ENCODE results near the gene GALNTL6. TPM values are rescaled to one million over a fixed set of nuclear protein-coding genes. Genes with fewer than 3 reads are reported as not detected.

GALNTL6 gene
- total RNA-seq, 1 experiment from 2014 or later: not detected

- TF ChIP-seq ZBTB33 (IDR thresholded peaks at IDR 0.05; ENCODE audit: extremely low read depth, insufficient replicate concordance, low read length): no peak
- TF ChIP-seq YY1 (IDR thresholded peaks at IDR 0.05; ENCODE audit: extremely low read depth, insufficient replicate concordance, low read depth, low read length): no peak
- TF ChIP-seq SP1 (IDR thresholded peaks at IDR 0.05; ENCODE audit: low read depth): no peak
- TF ChIP-seq RAD21 (IDR thresholded peaks at IDR 0.05; ENCODE audit: low read depth): no peak
- TF ChIP-seq FOSL1 (IDR thresholded peaks at IDR 0.05; ENCODE audit: low read depth): no peak
- TF ChIP-seq JUND (IDR thresholded peaks at IDR 0.05): no peak
- TF ChIP-seq POLR2AphosphoS5 (IDR thresholded peaks at IDR 0.05; ENCODE audit: low read depth, low read length): no peak
Observed at GRCh38 chr4:172822331-172822730, 1009.1 kb downstream of the GALNTL6 start (continued).

- ChIA-PET CTCF (no interaction called here), POLR2A (no interaction called here)
- no peak overlapping the region for H3K27ac ChIP-seq (ENCODE audit: low read depth, low read length)
- TF ChIP-seq SP1 (IDR thresholded peaks at IDR 0.05; ENCODE audit: low read depth) (no peak), EZH2 (IDR thresholded peaks at IDR 0.05) (no peak), MAX (IDR thresholded peaks at IDR 0.05) (no peak), POLR2AphosphoS5 (IDR thresholded peaks at IDR 0.05; ENCODE audit: low read depth, low read length) (no peak), EGR1 (IDR thresholded peaks at IDR 0.05; ENCODE audit: low read depth) (no peak), ATF3 (IDR thresholded peaks at IDR 0.05) (no peak), RAD21 (IDR thresholded peaks at IDR 0.05; ENCODE audit: low read depth) (no peak), YY1 (IDR thresholded peaks at IDR 0.05; ENCODE audit: extremely low read depth, insufficient replicate concordance, low read depth, low read length) (no peak), CEBPB (IDR thresholded peaks at IDR 0.05; ENCODE audit: low read depth) (no peak), ZBTB33 (IDR thresholded peaks at IDR 0.05; ENCODE audit: extremely low read depth, insufficient replicate concordance, low read length) (no peak), SRF (IDR thresholded peaks at IDR 0.05; ENCODE audit: low read depth) (no peak), ZNF274 (IDR thresholded peaks at IDR 0.05; ENCODE audit: low read depth, low read length) (no peak), POLR2A (IDR thresholded peaks at IDR 0.05; ENCODE audit: borderline replicate concordance, extremely low read depth, insufficient read depth, insufficient read length) (no peak), CBX3 (IDR thresholded peaks at IDR 0.05; ENCODE audit: low read depth) (no peak), REST (IDR thresholded peaks at IDR 0.05; ENCODE audit: low read depth) (no peak)
Observed at GRCh38 chr4:172826346-172826745, 1013.1 kb downstream of the GALNTL6 start.

More at GRCh38 chr4:172826346-172826745, 1013.1 kb downstream of the GALNTL6 start:
- Histone ChIP-seq H3K4me2 (ENCODE audit: low read length) (no peak overlapping the region), H3K4me3 (replicated peaks in 1 of 2; ENCODE audit: low read depth in 1 of 2, low read length in 2 of 2) (no peak overlapping the region), H2AFZ (ENCODE audit: low read depth, low read length, poor library complexity, severe bottlenecking) (no peak overlapping the region), H3K27me3 (ENCODE audit: insufficient read depth, low read length) (no peaks in the 10 kb centered on the region), H3K9me2 (ENCODE audit: insufficient read depth) (no peaks in the 10 kb centered on the region), H3K9ac (ENCODE audit: low read length) (no peak overlapping the region), H3K36me3 (ENCODE audit: control insufficient read depth in 1 of 2, insufficient read depth in 2 of 2, low read length in 2 of 2) (no peaks in the 10 kb centered on the region), H4K20me1 (ENCODE audit: insufficient read depth) (no peaks in the 10 kb centered on the region), H3K4me1 (ENCODE audit: control insufficient read depth in 1 of 2, insufficient read depth in 2 of 2, low read length in 2 of 2) (peaks cover 0 to 12% of the 10 kb centered on the region in 2 experiments; a peak in 2 of 4 replicates), H3K79me2 (ENCODE audit: insufficient read depth, low read length) (no peaks in the 10 kb centered on the region), H3K9me3 (ENCODE audit: control insufficient read depth in 1 of 2, insufficient read depth in 1 of 2, low read depth in 1 of 2, low read length in 2 of 2) (no peaks in the 10 kb centered on the region)
- DNase-seq (ENCODE audit: low read depth, low spot score) (no peak), ATAC-seq (no peak)
- intact Hi-C loops (cut with micrococcal nuclease): no loop called here
- RAD21 ChIA-PET (ENCODE audit: low non-redundant PET in 1 of 2, low total read pairs in 2 of 2, uncharacterized antibody in 2 of 2, unreplicated experiment in 2 of 2): no interaction called here
- BruUV-seq (replicated peaks): no TSS peak
